Measurements from ENCODE around the gene DCST1.

DCST1 gene

DNA sequence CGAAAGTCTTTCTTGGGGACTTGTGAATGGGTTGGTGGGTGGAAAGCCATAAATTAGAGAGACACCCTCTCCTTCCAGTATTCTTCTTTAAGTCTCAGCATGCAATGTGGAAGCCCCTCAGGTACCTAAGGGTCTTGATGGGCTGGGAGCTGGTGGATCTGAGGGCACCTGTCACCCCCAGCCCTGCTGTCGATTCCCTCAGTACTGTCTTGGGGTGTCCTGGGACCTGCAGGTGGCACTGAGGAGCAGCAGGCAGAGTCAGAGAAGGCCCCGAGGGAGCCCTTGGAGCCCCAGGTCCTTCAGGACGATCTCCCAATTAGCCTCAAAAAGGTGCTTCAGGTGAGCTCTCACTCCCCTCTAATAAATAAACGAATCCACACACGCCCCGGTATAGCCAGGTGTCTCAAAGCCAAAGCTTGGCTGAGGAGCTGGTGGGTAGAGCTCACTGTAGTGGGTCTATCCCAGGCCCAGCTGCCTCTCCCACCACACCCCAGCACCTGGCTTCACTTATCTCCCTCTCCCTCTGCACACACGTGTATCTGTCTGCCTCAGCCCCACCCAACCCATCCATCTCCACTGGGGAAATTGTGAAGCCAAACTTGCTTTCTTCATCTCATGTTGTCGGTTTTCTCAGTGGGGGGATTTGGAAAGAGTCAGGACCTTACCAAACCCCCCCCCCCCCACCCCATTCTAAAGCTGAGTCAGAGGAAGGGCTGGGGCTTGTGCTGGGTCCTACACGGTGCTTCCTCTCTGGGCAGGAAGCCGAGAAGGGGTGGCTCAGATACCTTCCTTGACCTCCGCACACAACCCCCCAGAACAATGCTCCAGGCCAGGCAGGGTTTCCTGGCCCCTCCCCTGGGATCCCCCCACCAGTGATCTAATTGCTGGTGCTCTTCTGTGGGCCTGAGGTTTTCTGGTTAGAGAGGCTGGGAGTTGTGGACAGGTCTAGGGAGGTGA lies 19.1 kb downstream of the DCST1 start:
- DNase-seq (ENCODE audit: low read depth in 2 of 2): no peak

- DNase-seq (ENCODE audit: low read depth in 2 of 2): no peak
Measured at GRCh38 chr1:155053531-155054105, 20.0 kb downstream of the DCST1 start.

DNA sequence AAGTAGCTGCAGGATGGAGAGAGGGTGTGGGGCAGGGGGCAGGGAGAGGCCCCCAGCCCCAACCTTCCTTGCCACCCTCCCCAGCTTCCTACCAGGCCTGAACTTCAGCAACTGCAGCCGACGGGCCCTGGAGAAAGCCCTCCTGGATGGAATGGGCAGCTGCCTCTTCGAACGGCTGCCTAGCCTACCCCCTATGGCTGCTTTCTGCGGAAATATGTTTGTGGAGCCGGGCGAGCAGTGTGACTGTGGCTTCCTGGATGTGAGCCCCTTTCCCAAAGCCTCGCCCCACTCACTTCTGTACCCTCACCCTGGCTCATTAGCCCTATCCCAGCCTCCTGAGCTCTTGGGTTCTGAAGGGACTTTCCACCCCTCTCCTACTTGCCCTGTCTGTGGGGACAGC lies 23.5 kb downstream of the DCST1 start:
- DNase-seq (ENCODE audit: low read depth in 2 of 2): no peak

- no peak for DNase-seq (ENCODE audit: low read depth in 2 of 2)
Measured at GRCh38 chr1:155057788-155058211, 24.2 kb downstream of the DCST1 start.

DNA sequence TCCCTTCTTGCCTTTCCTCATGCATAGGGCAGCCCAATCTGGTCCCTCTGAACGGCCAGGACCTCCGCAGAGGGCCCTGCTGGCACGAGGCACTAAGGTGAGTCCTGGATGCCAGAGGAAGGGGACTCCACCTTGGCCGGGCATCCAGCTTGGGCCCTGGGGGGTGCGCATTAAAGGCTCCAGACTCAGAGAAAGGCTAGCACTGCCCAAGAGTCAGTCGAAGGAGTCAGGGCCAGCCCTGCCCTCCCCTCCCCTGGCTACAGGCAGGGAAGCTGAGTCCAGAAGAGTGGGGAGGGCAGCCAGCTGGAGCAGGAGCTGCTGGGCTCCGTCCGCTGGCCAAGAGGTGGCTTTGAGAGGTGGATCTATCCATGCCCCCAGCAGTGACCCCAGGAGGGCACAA lies 27.1 kb downstream of the DCST1 start:
- DNase-seq (ENCODE audit: low read depth in 2 of 2): no peak

DNA sequence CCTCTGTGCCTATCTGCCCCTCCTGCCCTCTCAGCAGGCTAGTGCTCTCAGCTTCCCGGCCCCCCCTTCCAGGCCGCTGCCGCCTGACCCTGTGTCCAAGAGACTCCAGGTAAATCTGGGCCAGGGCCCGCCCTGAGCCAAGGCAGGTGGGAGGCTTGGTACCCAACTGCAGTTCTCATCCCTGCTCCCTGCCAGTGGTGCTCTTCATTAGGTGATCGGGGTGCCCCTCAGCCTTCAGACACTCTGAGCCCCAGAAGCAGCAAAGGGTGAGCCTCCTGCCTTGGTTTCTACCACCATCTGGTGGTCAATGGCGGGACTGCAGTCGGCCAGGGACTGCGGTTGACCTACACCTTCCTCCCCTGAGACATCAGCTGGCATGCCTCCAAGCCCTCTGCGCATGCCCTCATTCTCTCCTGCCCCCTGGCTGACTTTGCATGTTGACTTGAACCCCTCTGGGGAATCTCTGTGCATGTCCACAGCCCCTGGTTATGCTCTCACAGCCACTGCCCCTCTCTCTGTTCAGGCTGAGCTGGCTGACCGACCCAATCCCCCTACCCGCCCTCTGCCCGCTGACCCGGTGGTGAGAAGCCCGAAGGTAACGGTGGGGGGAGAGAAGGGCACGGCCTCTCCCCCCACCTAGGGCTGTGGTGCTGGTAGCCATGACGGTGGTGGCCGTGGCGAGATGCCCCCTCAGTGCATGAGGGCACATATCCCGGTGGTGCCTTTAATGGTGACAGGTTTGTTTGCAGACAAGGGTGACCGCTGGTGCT lies 27.9 kb downstream of the DCST1 start:
- peak; percentile 87 for DNase-seq (ENCODE audit: low read depth in 2 of 2)

DNA sequence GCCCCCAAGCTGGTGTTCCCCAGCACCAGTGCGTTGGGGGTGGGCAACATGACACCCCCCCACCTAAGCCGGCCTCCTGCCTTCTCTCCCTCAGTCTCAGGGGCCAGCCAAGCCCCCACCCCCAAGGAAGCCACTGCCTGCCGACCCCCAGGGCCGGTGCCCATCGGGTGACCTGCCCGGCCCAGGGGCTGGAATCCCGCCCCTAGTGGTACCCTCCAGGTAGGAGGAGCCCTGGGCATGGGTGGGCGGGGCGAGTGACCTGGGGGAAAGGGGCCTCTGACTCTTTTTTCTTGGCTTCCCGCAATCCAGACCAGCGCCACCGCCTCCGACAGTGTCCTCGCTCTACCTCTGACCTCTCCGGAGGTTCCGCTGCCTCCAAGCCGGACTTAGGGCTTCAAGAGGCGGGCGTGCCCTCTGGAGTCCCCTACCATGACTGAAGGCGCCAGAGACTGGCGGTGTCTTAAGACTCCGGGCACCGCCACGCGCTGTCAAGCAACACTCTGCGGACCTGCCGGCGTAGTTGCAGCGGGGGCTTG lies 28.6 kb downstream of the DCST1 start:
- no peak for DNase-seq (ENCODE audit: low read depth in 2 of 2)

GRCh38 chr1:155062702-155063411 lies 29.2 kb downstream of the DCST1 start:
- peak; percentile 67 to 73 for DNase-seq (ENCODE audit: low read depth in 2 of 2)

DNA sequence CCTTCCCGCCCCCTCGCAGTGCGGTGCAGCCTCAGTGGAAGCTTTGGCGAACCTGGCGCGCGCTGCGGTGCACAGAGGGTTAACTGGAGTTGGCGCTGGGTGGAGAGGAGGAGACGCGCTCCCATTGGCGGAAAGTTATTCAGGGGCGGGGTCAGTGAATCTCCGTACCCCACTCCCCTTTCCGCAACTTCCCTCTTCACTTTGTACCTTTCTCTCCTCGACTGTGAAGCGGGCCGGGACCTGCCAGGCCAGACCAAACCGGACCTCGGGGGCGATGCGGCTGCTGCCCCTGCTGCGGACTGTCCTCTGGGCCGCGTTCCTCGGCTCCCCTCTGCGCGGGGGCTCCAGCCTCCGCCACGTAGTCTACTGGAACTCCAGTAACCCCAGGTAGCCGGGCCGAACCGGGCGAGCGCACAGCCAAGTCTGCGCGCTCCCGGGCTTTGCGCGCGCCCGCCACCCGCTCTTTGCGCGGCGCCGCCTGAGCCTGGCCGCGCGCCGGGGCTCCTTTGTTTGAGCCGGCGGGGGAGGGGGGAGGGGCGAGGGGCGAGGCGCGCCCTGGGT lies 30.0 kb downstream of the DCST1 start, which contains the start of gene EFNA4:
Gene EFNA4, plus strand, starts transcription at position 191 of the 561 bp plus-strand sequence. Its CDS starts 84 bp downstream, at position 275.
- peak; percentile 67 to 71 for DNase-seq (ENCODE audit: low read depth in 2 of 2)

GRCh38 chr1:155064111-155064831 lies 30.6 kb downstream of the DCST1 start:
- no peak for DNase-seq (ENCODE audit: low read depth in 2 of 2)

DNA sequence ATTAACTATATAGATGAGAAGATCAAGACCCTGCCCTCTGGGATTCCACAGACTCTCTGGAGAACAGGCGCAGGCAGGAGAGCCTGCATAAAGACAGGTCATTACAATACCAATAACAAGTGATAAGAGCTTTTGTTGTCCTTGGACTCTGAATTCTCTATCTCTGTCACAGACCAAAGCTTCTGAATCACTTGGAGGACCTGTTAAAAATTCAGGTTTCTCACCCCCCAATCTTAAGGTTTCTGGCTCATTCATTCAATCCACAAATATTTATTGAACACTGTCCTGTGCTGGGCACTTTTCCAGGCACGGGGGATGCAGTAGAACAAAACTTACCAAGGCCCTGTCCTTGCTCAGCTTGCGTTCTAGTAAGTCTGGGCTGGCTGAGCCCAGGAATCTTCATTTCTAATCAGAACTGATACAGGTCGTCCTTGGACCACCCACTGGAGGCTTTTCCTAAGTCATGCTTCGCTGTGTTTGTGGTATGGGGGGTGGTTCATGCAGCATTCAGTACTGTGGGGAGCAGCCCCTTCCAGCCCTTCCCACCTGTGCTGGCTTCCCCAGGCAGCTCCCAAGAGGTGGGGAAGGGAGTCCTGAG lies 31.3 kb downstream of the DCST1 start:
- no peak for DNase-seq (ENCODE audit: low read depth in 2 of 2)

DNA sequence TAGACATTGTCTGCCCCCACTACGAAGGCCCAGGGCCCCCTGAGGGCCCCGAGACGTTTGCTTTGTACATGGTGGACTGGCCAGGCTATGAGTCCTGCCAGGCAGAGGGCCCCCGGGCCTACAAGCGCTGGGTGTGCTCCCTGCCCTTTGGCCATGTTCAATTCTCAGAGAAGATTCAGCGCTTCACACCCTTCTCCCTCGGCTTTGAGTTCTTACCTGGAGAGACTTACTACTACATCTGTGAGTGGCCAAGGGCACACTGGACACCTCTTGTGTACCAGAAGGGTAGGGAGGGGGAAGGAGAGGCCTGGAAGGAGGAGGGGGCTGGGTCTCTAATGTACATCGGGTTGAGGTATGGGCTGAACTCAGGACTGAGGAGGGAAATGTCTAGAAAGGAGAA lies 33.2 kb downstream of the DCST1 start:
- no peak for DNase-seq (ENCODE audit: low read depth in 2 of 2)

DNA sequence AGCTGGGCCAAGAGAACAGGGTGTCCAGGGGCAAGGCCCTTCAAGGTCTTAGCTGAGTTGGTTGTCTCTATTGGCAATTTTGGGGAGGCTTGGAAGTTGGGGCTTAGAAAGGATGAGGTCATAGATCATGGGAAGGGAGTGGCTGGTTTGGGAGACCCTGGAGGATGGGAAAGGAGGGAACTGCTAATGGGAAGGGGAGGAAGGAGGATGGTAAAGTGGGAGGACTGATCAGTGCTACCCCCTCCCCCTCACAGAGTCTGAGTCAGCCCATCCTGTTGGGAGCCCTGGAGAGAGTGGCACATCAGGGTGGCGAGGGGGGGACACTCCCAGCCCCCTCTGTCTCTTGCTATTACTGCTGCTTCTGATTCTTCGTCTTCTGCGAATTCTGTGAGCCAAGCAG lies 35.0 kb downstream of the DCST1 start:
- DNase-seq (ENCODE audit: low read depth in 2 of 2): no peak

DNA sequence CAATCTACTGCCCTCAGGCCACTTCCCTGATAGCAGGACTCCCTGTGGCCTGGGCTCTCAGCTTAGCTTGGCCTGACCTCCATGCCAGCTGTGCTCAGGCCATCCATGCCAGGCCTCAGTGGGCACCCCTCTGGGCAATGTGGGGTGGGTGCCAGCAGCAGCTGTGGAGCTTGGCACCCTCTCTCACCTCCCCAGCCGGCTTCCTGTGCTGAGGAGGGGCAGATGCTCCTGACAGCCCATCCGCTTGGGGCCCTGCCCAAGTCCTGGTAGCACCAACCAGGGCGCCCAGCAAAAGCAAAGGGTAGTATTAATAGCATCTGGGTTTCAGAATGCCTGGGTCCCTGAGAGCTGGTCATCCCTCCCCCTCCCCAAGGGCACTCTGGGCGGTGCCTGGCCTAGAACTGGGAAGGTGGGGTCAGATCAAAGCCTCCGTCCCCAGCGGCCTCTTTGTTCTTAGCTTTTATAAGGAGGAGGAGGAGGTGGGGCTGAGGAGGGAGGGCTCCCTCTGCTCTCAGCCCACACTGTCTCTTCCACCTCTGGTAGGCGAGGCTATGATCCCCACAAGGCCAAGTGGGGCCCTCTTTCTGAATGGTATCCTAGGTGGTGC lies 36.0 kb downstream of the DCST1 start:
- DNase-seq (ENCODE audit: low read depth in 2 of 2): no peak

DNA sequence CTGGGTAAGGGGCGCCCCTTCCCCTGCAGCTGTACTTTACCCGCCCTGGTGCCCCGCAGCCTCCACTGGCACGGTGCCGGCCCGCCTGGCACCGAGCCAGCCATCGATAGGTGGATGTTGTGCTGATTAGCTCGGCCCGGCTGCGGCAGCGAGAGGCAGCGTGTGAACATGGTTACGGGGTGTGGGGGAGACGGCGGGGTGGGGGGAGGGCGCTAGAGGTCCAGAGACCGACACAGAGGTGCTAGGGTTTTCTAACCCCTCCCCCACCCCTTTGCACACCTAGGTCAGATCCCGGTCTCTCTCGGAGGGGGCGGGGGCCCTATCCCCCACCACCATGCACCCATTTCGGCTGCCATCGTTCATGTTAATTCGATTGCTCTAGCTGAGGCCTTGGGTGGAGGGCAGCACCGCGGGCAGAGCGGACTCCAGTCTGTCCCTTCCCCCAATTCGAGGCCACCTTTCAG lies 36.6 kb downstream of the DCST1 start:
- no peak for DNase-seq (ENCODE audit: low read depth in 2 of 2)

- DNase-seq (ENCODE audit: low read depth in 2 of 2): peak; percentile 68 to 71
Measured at GRCh38 chr1:155070721-155071569, 37.3 kb downstream of the DCST1 start.

DNA sequence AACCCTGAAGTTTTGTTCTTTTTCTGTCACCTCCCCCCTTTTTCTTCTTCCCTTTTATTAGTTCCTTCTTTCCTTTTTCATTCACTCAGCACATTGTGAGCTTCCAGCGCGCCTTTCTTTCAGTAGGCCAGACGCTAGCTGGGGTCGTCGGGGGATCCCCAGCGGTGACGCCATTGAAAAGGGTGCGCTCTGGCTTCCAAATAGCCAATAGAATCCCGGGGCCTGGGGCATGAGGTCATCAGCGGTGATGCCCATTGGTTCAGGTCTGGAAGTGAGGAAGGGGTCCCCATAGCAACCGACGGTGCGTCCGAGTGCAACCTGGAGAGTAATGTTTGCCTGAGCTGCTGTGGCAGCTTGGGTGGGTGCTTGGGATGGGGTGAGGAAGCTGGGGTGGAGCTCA lies 38.1 kb downstream of the DCST1 start:
- no peak for DNase-seq (ENCODE audit: low read depth in 2 of 2)

DNA sequence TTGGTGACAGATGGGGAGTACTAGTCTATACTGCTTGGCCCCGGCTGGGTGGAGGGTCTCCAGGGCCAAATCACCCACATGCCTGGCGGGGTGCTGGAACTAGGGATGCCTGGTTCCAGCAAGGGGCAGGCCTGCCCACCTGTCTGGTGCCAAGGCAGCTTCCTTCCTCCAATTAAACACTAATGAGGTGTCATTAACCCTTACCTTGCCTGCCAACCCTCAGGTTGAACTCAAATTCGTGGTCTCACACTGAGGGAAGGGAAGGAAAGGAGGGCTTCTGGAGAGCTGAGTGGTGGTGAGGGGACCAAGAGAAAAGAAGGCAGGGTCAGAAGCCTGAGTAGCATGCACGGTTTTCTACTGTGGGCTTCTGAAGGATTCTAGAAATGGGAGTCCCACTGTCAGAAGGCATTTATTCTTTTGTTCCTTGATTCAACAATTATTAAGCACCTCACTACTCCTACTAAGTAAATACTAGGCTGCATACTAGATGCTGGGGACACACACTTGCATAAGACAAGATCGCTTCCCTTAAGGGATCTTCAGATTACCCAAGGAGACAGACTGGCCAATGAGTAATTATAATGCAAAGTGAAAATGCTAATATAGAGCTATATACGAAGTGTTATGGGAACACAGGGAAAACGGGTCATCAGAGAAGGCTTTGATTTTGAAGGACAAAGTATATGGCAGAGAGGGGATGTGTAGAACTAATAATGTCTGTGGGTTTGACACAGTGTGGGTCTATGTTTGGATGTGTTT lies 39.1 kb downstream of the DCST1 start:
- DNase-seq (ENCODE audit: low read depth in 2 of 2): no peak
